NCI-H2196 (cell line): Measurements from ENCODE around the gene SANBR.

Source experiments
- DNase-seq: peaks from one replicate; lab custom pipeline; 2025; ENCODE audit not compliant: unreplicated experiment; lab: John Stamatoyannopoulos, UW

Gene SANBR

GRCh38 chr2:61089797-61090196 lies 24.1 kb downstream of the SANBR start:
- no peak for DNase-seq

GRCh38 chr2:61090386-61090921 lies 24.8 kb downstream of the SANBR start:
- no peak for DNase-seq

GRCh38 chr2:61091485-61091884 lies 25.8 kb downstream of the SANBR start:
- DNase-seq, result no peak

DNA sequence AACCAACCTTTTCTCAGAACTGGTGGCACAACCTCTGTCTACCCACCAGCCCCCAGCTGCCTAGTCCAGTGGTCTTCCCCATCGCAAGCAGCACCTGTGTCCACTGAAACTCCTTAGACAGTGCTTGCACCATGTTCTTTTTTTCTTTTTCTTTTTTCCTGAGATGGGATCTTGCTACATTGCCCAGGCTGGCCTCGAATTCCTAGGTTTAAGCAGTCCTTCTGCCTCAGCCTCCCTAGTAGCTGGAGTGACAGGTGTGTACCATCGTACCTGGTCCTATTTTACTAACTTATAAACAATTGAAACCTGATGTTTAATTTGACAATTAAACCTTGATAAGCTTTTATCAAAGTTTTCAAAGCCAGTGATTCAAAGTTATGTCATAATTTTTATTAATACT lies 30.8 kb downstream of the SANBR start:
- no peak for DNase-seq

- DNase-seq, result no peak
Measured at GRCh38 chr2:61100801-61101200, 35.1 kb downstream of the SANBR start.

DNA sequence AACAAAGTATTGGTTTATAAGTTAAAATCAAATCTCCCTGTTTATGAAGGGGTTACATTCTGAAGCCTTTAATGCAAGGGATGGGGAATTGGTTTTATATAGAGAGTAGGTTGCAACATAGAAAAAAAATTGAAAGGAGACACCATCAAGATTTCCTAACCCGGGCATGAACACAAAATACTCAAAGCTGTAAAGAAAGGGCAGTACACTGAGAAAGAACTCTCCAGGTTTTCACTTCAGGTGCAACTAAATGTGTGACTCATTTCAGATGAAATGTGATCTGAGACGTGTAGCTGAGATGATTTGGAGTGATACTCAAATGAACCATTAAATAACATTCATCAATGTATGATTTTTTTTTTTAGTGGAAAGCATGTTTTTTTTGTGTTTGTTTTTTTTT lies 43.6 kb downstream of the SANBR start:
- no peak for DNase-seq

GRCh38 chr2:61111708-61112107 lies 46.0 kb downstream of the SANBR start:
- no peak for DNase-seq

GRCh38 chr2:61114147-61114546 lies 48.5 kb downstream of the SANBR start:
- no peak for DNase-seq
